Measurements from ENCODE around the gene INPP1. TPM values are rescaled to one million over a fixed set of nuclear protein-coding genes. Genes with fewer than 3 reads are reported as not detected.

INPP1 gene
- total RNA-seq, 1 experiment from 2014 or later, result 4.3 TPM

DNA sequence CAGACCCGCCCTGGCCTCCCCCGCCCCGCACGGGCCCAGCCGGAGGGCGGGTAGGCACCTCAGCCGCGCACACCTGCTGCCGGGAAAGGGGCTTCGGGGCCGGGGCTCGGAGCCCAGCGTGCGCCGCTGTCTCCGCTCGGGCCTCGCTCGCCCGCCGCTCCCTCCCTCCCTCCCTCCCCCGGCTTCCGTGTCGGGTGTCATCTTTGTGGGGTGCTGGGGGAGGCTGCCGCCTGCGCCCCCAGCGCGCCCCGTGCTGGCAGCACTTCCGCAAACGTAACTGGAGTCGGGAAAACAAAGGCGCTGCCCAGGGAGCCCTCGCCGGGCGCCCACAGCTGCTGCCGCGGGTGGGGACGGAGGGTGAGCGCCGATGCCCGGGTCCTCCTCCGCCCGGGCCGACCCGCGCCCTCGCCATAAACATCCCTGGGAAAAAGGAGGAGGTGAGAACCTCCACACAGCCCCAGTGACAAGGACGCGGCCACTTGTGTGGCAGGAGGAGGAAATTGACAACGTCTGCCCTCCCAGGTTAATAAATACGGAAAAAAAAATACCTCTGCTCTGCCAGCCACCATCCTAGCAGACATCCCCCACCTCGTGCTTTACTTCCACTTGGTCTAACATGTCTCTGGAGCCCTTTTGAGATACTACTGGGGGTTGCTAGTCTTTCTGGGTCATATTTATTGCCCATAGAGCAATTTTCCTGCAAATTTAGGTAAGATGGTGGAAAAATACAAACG lies 65.3 kb downstream of the INPP1 start:
- Histone ChIP-seq H4K8ac (replicated peaks; ENCODE audit: insufficient read length, low read depth, low read length) (no peak overlapping the region), H3K23ac (ENCODE audit: insufficient read length, low read depth, low read length) (no peak overlapping the region), H4K91ac (ENCODE audit: insufficient read length, low read depth, low read length) (no peak overlapping the region), H3K9ac (ENCODE audit: extremely low read depth, insufficient read length, low read length) (no peak overlapping the region), H2BK20ac (ENCODE audit: low read depth, low read length, poor library complexity, severe bottlenecking) (no peak overlapping the region), H4K5ac (ENCODE audit: insufficient read length, low read depth, low read length) (no peak overlapping the region), H3K79me2 (ENCODE audit: insufficient read depth, low read length) (no peaks in the 10 kb centered on the region), H3K27ac (ENCODE audit: insufficient read length, low read depth, low read length) (no peak overlapping the region), H3K18ac (ENCODE audit: insufficient read length, low read depth, low read length) (no peak overlapping the region), H2AFZ (ENCODE audit: low read length) (no peak overlapping the region), H3K9me3 (ENCODE audit: control insufficient read depth, low read depth, low read length) (no peaks in the 10 kb centered on the region), H3K56ac (ENCODE audit: insufficient read length, low read depth, low read length) (no peak overlapping the region), H3K4me2 (ENCODE audit: insufficient read depth, insufficient read length, low read length) (peak overlapping the region; percentile 87), H3K4ac (ENCODE audit: low read depth, low read length) (no peak overlapping the region), H3T11ph (ENCODE audit: low read length) (no peak overlapping the region), H2BK120ac (ENCODE audit: low read depth, low read length, poor library complexity, severe bottlenecking) (no peak overlapping the region), H3K14ac (ENCODE audit: insufficient read depth, low read length) (peak overlapping the region; percentile 50; the same call in 1 of the 2 replicates), H2BK15ac (ENCODE audit: low read depth, low read length) (no peak overlapping the region), H4K20me1 (ENCODE audit: control insufficient read depth, insufficient read depth, insufficient read length) (no peaks in the 10 kb centered on the region), H2BK5ac (ENCODE audit: insufficient read length, low read length) (no peak overlapping the region), H2AK5ac (ENCODE audit: insufficient read length, low read length) (no peak overlapping the region), H3K4me1 (ENCODE audit: insufficient read depth, low read length) (peaks cover 5% of the 10 kb centered on the region; the same call in 1 of the 2 replicates), H3K27me3 (ENCODE audit: insufficient read depth, low read length) (no peaks in the 10 kb centered on the region; the same call in 1 of the 2 replicates), H3K79me1 (ENCODE audit: insufficient read depth, low read depth, low read length, poor library complexity, severe bottlenecking) (no peaks in the 10 kb centered on the region), H3K23me2 (ENCODE audit: insufficient read length, low read depth, low read length, poor library complexity, severe bottlenecking) (peaks cover 8% of the 10 kb centered on the region), H2BK12ac (ENCODE audit: insufficient read length, low read depth, low read length) (no peak overlapping the region)
- H3K4me1 Mint-ChIP-seq, result peaks cover 24 to 25% of the 10 kb centered on the region in 2 experiments
- no CpG with 5 or more reads among the region's 54 CpGs for WGBS (ENCODE audit: extremely low coverage, insufficient read length, low lambda C conversion rate)
- no peaks in the 10 kb centered on the region for H3K36me3 Mint-ChIP-seq (ENCODE audit: insufficient read depth in 1 of 3, low read depth in 3 of 3)
- H3K9me3 Mint-ChIP-seq, result no peaks in the 10 kb centered on the region
- H3K27me3 Mint-ChIP-seq (ENCODE audit: low read depth), result peaks cover 20% of the 10 kb centered on the region
- no peak overlapping the region for H3K27ac Mint-ChIP-seq
- TF ChIP-seq, protein P1, sequence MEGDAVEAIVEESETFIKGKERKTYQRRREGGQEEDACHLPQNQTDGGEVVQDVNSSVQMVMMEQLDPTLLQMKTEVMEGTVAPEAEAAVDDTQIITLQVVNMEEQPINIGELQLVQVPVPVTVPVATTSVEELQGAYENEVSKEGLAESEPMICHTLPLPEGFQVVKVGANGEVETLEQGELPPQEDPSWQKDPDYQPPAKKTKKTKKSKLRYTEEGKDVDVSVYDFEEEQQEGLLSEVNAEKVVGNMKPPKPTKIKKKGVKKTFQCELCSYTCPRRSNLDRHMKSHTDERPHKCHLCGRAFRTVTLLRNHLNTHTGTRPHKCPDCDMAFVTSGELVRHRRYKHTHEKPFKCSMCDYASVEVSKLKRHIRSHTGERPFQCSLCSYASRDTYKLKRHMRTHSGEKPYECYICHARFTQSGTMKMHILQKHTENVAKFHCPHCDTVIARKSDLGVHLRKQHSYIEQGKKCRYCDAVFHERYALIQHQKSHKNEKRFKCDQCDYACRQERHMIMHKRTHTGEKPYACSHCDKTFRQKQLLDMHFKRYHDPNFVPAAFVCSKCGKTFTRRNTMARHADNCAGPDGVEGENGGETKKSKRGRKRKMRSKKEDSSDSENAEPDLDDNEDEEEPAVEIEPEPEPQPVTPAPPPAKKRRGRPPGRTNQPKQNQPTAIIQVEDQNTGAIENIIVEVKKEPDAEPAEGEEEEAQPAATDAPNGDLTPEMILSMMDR (conservative IDR thresholded peaks at IDR 0.05), result no peak
- peak overlapping the region; percentile 66 to 81 for H3K4me3 Mint-ChIP-seq
- DNase-seq, result peak; percentile 38

Data from H9 (cell line).